Thyroid gland (tissue), 4 donors: ENCODE measurements around the gene LLCFC1. TPM values are rescaled to one million over a fixed set of nuclear protein-coding genes. Genes with fewer than 3 reads are reported as not detected.

Experiments used
- DNase-seq, 2 donors: peaks; one replicate each; pipeline ENCODE4 v3.0.0-alpha.2; 2019
- H3K27ac ChIP-seq, 3 donors: fragments of 200-600 bp; sonication (generic); 1 replicate in 2 of 3; 2 replicates in 1 of 3; pipeline ENCODE4 v1.5.1; 2016 to 2019; ENCODE audit warnings: mild to moderate bottlenecking in 1 of 3, moderate library complexity in 1 of 3
- H3K27me3 ChIP-seq: fragments of 200-600 bp; sonication (generic); one replicate; pipeline ENCODE4 v1.5.1; 2019
- H3K36me3 ChIP-seq, 2 donors: fragments of 200-600 bp; sonication (generic); one replicate each; pipeline ENCODE4 v1.5.1; 2016 to 2019
- H3K4me1 ChIP-seq, 2 donors: fragments of 200-600 bp; sonication (generic); one replicate each; pipeline ENCODE4 v1.5.1; 2017 to 2019
- H3K4me3 ChIP-seq, 3 donors: fragments of 200-600 bp; sonication (generic); replicated peaks in 1 of 3; 1 replicate in 2 of 3; 2 replicates in 1 of 3; pipeline ENCODE4 v1.5.1; 2016; ENCODE audit warnings: mild to moderate bottlenecking in 1 of 3
- H3K9me3 ChIP-seq: fragments of 200-600 bp; sonication (generic); one replicate; pipeline ENCODE4 v1.5.1; 2017
- POLR2A ChIP-seq, 2 donors: fragments of 450-650 bp; IDR thresholded peaks; one replicate each; pipeline ENCODE4 v1.6.1; 2017; ENCODE audit warnings: antibody characterized with exemption in 2 of 2, mild to moderate bottlenecking in 2 of 2, moderate library complexity in 1 of 2
- WGBS, 2 donors: methylation state at CpG; one replicate each; pipeline ENCODE4 v1.1.5; 2017; 5-methylcytosine and 5-hydroxymethylcytosine counted together
- intact Hi-C: fragments of 100-400 bp; cut with DNase I; formaldehyde crosslinking; loops from one replicate; pipeline ENCODE4 v1.15.1; 2023
- total RNA-seq, 4 donors: library from RNA; depleted of rRNA; stranded (reverse); fragments of >200 nt; gene quantifications; one replicate each; pipeline ENCODE4 v1.2.3, GENCODE V29; 2016
- TF ChIP-seq, protein P1 (sequence below), 6 experiments: fragments of 200-600 bp in 3 of 6; fragments of 450-650 bp in 3 of 6; sonication (generic) in 3 of 6; IDR thresholded peaks; one replicate each; pipeline ENCODE4 v1.5.1; 2016 to 2019; ENCODE audit warnings: antibody characterized with exemption in 6 of 6, mild to moderate bottlenecking in 2 of 6, inconsistent platforms in 1 of 6, moderate library complexity in 1 of 6

Gene LLCFC1
- total RNA-seq, 4 donors from 2014 or later = 0.67 TPM; not detected in 3

DNA sequence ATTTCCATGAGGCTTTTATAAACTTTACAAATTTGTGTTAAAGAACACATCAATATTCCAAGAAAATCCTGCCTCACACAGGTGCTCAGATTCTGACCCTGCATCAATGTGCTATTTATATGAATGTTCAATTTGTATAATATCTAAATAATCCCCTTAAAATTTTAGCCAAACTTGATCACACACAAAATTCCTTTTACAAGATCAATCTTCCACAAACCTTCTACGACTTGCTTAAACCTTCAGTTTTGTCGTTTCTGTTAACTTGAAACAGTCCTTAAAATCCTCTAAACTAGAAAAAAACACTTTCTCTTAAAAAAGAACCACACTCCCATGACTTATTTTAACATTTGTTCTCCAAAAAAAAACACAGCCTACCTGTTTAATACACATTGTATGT, 33.5 kb upstream of the LLCFC1 start:
- no peaks in the 10 kb centered on the region for H3K36me3 ChIP-seq
- H3K27me3 ChIP-seq = no peaks in the 10 kb centered on the region

GRCh38 chr7:142906643-142907042, 32.6 kb upstream of the LLCFC1 start:
- H3K27ac ChIP-seq = no peak overlapping the region
- H3K36me3 ChIP-seq = no peaks in the 10 kb centered on the region
- TF ChIP-seq, protein P1, sequence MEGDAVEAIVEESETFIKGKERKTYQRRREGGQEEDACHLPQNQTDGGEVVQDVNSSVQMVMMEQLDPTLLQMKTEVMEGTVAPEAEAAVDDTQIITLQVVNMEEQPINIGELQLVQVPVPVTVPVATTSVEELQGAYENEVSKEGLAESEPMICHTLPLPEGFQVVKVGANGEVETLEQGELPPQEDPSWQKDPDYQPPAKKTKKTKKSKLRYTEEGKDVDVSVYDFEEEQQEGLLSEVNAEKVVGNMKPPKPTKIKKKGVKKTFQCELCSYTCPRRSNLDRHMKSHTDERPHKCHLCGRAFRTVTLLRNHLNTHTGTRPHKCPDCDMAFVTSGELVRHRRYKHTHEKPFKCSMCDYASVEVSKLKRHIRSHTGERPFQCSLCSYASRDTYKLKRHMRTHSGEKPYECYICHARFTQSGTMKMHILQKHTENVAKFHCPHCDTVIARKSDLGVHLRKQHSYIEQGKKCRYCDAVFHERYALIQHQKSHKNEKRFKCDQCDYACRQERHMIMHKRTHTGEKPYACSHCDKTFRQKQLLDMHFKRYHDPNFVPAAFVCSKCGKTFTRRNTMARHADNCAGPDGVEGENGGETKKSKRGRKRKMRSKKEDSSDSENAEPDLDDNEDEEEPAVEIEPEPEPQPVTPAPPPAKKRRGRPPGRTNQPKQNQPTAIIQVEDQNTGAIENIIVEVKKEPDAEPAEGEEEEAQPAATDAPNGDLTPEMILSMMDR (IDR thresholded peaks at IDR 0.05) = no peak
- TF ChIP-seq POLR2A (IDR thresholded peaks at IDR 0.05) = no peak
- H3K9me3 ChIP-seq = no peaks in the 10 kb centered on the region
- intact Hi-C loops = no loop called here
- 71 to 99% methylated on average over 2 of the region's 2 CpGs for WGBS, 2 donors
- no peak for DNase-seq
- no peaks in the 10 kb centered on the region for H3K4me1 ChIP-seq
- no peaks in the 10 kb centered on the region for H3K27me3 ChIP-seq
- no peak overlapping the region for H3K4me3 ChIP-seq

More for the DNA sequence above, 33.5 kb upstream of the LLCFC1 start:
- TF ChIP-seq POLR2A (IDR thresholded peaks at IDR 0.05) = no peak
- TF ChIP-seq, protein P1 (IDR thresholded peaks at IDR 0.05) = no peak
- Histone ChIP-seq H3K4me1 (no peaks in the 10 kb centered on the region), H3K9me3 (no peaks in the 10 kb centered on the region), H3K4me3 (no peak overlapping the region), H3K27ac (no peak overlapping the region)
- WGBS, 2 donors = 75 to 77% methylated on average over 2 of the region's 2 CpGs
- DNase-seq = no peak
- intact Hi-C loops = no loop called here

- TF ChIP-seq POLR2A (IDR thresholded peaks at IDR 0.05) = no peak
- TF ChIP-seq, protein P1 (IDR thresholded peaks at IDR 0.05) = no peak
- WGBS, 2 donors = 54 to 73% methylated on average over 11 of the region's 11 CpGs
These were observed 31.0 kb upstream of the LLCFC1 start for GRCh38 chr7:142908290-142908689.

DNA sequence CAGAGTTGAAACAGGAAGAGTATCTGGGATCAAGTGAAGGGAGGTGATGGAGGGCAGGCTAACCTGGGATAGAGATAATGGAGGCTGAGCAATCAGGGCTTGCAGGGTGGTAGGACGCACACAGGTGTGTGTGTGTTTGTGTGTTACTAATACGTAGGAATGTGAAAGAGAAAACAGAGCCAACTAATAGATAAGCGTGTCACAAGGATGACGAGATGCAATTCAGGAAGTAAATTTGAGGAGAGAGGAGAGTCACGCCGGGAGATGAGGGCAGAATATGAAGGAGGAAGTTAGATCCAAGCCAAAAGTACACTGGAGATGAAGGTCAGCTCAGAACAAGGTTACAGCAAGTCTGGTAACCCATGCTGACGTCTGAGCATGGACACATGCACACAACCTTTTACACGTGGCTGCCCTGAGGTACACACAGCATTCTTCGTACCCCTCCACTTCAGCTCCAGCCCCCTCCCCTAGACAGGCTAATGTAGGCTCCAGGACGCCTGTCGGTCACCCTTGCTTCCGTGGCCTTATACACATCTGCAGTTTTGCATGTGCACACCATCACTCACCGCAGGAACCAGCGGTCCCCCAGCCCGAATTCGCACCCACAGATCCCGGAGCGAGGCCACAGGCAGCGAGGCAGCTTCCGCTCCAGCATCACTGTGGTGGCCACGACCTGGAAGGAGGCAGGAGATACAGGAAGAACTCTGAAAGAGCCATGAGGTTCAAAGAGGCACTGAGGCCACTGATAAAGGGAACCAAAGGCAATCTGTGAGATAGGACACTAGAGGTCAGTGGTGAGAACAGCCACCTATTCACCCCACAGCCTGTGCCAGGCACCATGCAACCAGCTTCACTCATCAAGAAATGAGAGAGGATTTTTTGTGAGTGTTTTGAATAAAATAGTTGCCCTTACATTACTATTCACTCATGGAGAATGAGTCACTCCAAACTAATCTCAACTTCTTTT, 30.1 kb upstream of the LLCFC1 start:
- TF ChIP-seq, protein P1 (IDR thresholded peaks at IDR 0.05) = peak in 4 of 6 experiments; percentile 22 to 45 (median 28)
- no peak for TF ChIP-seq POLR2A (IDR thresholded peaks at IDR 0.05)

More at GRCh38 chr7:142908290-142908689, 31.0 kb upstream of the LLCFC1 start:
- Histone ChIP-seq H3K4me1 (no peaks in the 10 kb centered on the region), H3K27me3 (no peaks in the 10 kb centered on the region), H3K4me3 (no peak overlapping the region), H3K27ac (no peak overlapping the region), H3K9me3 (no peaks in the 10 kb centered on the region), H3K36me3 (no peaks in the 10 kb centered on the region)
- intact Hi-C loops = no loop called here
- DNase-seq = no peak

GRCh38 chr7:142910031-142910433, 29.3 kb upstream of the LLCFC1 start:
- intact Hi-C loops = no loop called here
- TF ChIP-seq, protein P1 (IDR thresholded peaks at IDR 0.05) = no peak
- no peak for TF ChIP-seq POLR2A (IDR thresholded peaks at IDR 0.05)
- DNase-seq = no peak

More for the DNA sequence above, 30.1 kb upstream of the LLCFC1 start:
- Histone ChIP-seq H3K4me3 (no peak overlapping the region), H3K9me3 (no peaks in the 10 kb centered on the region), H3K27ac (no peak overlapping the region), H3K4me1 (no peaks in the 10 kb centered on the region), H3K27me3 (no peaks in the 10 kb centered on the region), H3K36me3 (no peaks in the 10 kb centered on the region)
- intact Hi-C loops = no loop called here
- 82% methylated on average over 20 to 21 of the region's 21 CpGs for WGBS, 2 donors
- peak; percentile 13 to 15 for DNase-seq

More at GRCh38 chr7:142910031-142910433, 29.3 kb upstream of the LLCFC1 start:
- Histone ChIP-seq H3K4me3 (no peak overlapping the region), H3K4me1 (no peaks in the 10 kb centered on the region), H3K27me3 (no peaks in the 10 kb centered on the region), H3K36me3 (no peaks in the 10 kb centered on the region), H3K9me3 (no peaks in the 10 kb centered on the region), H3K27ac (no peak overlapping the region)
- 79 to 83% methylated on average over 2 of the region's 2 CpGs for WGBS, 2 donors
